Dedifferentiated amniotic fluid mesenchymal stem cell (primary cell): ENCODE data around the gene CADPS2.

Source experiments
- DNase-seq: peaks from one replicate; pipeline ENCODE4 v3.0.0-alpha.2; 2016; ENCODE audit errors: extremely low spot score

CADPS2 gene

GRCh38 chr7:122770686-122771335 lies 115.4 kb downstream of the CADPS2 start:
- no peak for DNase-seq

- DNase-seq: no peak
Measured at GRCh38 chr7:122768827-122769226, 117.4 kb downstream of the CADPS2 start.

- DNase-seq: no peak
Measured at GRCh38 chr7:122767339-122767738, 118.9 kb downstream of the CADPS2 start.

- DNase-seq: no peak
Measured at GRCh38 chr7:122766593-122766992, 119.7 kb downstream of the CADPS2 start.

GRCh38 chr7:122764902-122765301 lies 121.4 kb downstream of the CADPS2 start:
- no peak for DNase-seq

GRCh38 chr7:122764020-122764419 lies 122.2 kb downstream of the CADPS2 start:
- DNase-seq: no peak

- DNase-seq: no peak
Measured at GRCh38 chr7:122762071-122762470, 124.2 kb downstream of the CADPS2 start.

GRCh38 chr7:122758501-122758900 lies 127.8 kb downstream of the CADPS2 start:
- no peak for DNase-seq

- DNase-seq: no peak
Measured at GRCh38 chr7:122756860-122757259, 129.4 kb downstream of the CADPS2 start.

GRCh38 chr7:122755696-122756095 lies 130.6 kb downstream of the CADPS2 start:
- no peak for DNase-seq

- no peak for DNase-seq
Measured at GRCh38 chr7:122752583-122752982, 133.7 kb downstream of the CADPS2 start.

GRCh38 chr7:122750389-122750788 lies 135.9 kb downstream of the CADPS2 start:
- DNase-seq: no peak

- no peak for DNase-seq
Measured at GRCh38 chr7:122748195-122748594, 138.1 kb downstream of the CADPS2 start.

- DNase-seq: no peak
Measured at GRCh38 chr7:122746948-122747347, 139.3 kb downstream of the CADPS2 start.

GRCh38 chr7:122743211-122743610 lies 143.0 kb downstream of the CADPS2 start:
- DNase-seq: no peak

- DNase-seq: no peak
Measured at GRCh38 chr7:122738947-122739346, 147.3 kb downstream of the CADPS2 start.

- DNase-seq: no peak
Measured at GRCh38 chr7:122736183-122736582, 150.1 kb downstream of the CADPS2 start.

- DNase-seq: no peak
Measured at GRCh38 chr7:122727759-122728158, 158.5 kb downstream of the CADPS2 start.

GRCh38 chr7:122727354-122727753 lies 158.9 kb downstream of the CADPS2 start:
- DNase-seq: no peak

GRCh38 chr7:122726881-122727280 lies 159.4 kb downstream of the CADPS2 start:
- no peak for DNase-seq

GRCh38 chr7:122724366-122724765 lies 161.9 kb downstream of the CADPS2 start:
- DNase-seq: no peak

GRCh38 chr7:122719010-122719578 lies 167.2 kb downstream of the CADPS2 start:
- no peak for DNase-seq

- no peak for DNase-seq
Measured at GRCh38 chr7:122717356-122718089, 168.7 kb downstream of the CADPS2 start.
